ENCODE results near the gene STK39.

- no peak for TF ChIP-seq CTCF (conservative IDR thresholded peaks at IDR 0.05; ENCODE audit: low read depth, low read length)
- no peak for TF ChIP-seq MAFK (IDR thresholded peaks at IDR 0.05; ENCODE audit: low read depth, low read length)
- TF ChIP-seq POLR2A (IDR thresholded peaks at IDR 0.05; ENCODE audit: low read depth, low read length) = no peak
Observed at GRCh38 chr2:168194784-168195522, 52.4 kb downstream of the STK39 start.
